Measurements from ENCODE around the gene VPS26A. TPM values are rescaled to one million over a fixed set of nuclear protein-coding genes. Genes with fewer than 3 reads are reported as not detected.

The VPS26A gene
- total RNA-seq, 1 experiment from 2014 or later, result 37.4 TPM

- TF ChIP-seq, protein P1, sequence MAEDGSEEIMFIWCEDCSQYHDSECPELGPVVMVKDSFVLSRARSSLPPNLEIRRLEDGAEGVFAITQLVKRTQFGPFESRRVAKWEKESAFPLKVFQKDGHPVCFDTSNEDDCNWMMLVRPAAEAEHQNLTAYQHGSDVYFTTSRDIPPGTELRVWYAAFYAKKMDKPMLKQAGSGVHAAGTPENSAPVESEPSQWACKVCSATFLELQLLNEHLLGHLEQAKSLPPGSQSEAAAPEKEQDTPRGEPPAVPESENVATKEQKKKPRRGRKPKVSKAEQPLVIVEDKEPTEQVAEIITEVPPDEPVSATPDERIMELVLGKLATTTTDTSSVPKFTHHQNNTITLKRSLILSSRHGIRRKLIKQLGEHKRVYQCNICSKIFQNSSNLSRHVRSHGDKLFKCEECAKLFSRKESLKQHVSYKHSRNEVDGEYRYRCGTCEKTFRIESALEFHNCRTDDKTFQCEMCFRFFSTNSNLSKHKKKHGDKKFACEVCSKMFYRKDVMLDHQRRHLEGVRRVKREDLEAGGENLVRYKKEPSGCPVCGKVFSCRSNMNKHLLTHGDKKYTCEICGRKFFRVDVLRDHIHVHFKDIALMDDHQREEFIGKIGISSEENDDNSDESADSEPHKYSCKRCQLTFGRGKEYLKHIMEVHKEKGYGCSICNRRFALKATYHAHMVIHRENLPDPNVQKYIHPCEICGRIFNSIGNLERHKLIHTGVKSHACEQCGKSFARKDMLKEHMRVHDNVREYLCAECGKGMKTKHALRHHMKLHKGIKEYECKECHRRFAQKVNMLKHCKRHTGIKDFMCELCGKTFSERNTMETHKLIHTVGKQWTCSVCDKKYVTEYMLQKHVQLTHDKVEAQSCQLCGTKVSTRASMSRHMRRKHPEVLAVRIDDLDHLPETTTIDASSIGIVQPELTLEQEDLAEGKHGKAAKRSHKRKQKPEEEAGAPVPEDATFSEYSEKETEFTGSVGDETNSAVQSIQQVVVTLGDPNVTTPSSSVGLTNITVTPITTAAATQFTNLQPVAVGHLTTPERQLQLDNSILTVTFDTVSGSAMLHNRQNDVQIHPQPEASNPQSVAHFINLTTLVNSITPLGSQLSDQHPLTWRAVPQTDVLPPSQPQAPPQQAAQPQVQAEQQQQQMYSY (CRISPR knock-in tag; IDR thresholded peaks at IDR 0.05), result no peak
- TF ChIP-seq, protein P2, sequence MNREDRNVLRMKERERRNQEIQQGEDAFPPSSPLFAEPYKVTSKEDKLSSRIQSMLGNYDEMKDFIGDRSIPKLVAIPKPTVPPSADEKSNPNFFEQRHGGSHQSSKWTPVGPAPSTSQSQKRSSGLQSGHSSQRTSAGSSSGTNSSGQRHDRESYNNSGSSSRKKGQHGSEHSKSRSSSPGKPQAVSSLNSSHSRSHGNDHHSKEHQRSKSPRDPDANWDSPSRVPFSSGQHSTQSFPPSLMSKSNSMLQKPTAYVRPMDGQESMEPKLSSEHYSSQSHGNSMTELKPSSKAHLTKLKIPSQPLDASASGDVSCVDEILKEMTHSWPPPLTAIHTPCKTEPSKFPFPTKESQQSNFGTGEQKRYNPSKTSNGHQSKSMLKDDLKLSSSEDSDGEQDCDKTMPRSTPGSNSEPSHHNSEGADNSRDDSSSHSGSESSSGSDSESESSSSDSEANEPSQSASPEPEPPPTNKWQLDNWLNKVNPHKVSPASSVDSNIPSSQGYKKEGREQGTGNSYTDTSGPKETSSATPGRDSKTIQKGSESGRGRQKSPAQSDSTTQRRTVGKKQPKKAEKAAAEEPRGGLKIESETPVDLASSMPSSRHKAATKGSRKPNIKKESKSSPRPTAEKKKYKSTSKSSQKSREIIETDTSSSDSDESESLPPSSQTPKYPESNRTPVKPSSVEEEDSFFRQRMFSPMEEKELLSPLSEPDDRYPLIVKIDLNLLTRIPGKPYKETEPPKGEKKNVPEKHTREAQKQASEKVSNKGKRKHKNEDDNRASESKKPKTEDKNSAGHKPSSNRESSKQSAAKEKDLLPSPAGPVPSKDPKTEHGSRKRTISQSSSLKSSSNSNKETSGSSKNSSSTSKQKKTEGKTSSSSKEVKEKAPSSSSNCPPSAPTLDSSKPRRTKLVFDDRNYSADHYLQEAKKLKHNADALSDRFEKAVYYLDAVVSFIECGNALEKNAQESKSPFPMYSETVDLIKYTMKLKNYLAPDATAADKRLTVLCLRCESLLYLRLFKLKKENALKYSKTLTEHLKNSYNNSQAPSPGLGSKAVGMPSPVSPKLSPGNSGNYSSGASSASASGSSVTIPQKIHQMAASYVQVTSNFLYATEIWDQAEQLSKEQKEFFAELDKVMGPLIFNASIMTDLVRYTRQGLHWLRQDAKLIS (CRISPR knock-in tag; IDR thresholded peaks at IDR 0.05; ENCODE audit: borderline replicate concordance), result no peak
- TF ChIP-seq CTCF (IDR thresholded peaks at IDR 0.05), result no peak
- no peak for TF ChIP-seq JAZF1 (CRISPR knock-in tag; IDR thresholded peaks at IDR 0.05)
- no peak for TF ChIP-seq NFYB (CRISPR knock-in tag; conservative IDR thresholded peaks at IDR 0.05; ENCODE audit: low read depth)
- no peak for TF ChIP-seq GABPB1 (CRISPR knock-in tag; IDR thresholded peaks at IDR 0.05)
- no peak for TF ChIP-seq FOXP1 (CRISPR knock-in tag; IDR thresholded peaks at IDR 0.05; ENCODE audit: borderline replicate concordance)
- TF ChIP-seq ELF4 (CRISPR knock-in tag; IDR thresholded peaks at IDR 0.05; ENCODE audit: low read depth), result no peak
- TF ChIP-seq SOX15 (CRISPR knock-in tag; IDR thresholded peaks at IDR 0.05), result no peak
- TF ChIP-seq FOXK1 (CRISPR knock-in tag; IDR thresholded peaks at IDR 0.05), result no peak
- TF ChIP-seq CREB1 (CRISPR knock-in tag; IDR thresholded peaks at IDR 0.05), result no peak
Measured at GRCh38 chr10:69142983-69143382, 19.0 kb downstream of the VPS26A start (continued).

DNA sequence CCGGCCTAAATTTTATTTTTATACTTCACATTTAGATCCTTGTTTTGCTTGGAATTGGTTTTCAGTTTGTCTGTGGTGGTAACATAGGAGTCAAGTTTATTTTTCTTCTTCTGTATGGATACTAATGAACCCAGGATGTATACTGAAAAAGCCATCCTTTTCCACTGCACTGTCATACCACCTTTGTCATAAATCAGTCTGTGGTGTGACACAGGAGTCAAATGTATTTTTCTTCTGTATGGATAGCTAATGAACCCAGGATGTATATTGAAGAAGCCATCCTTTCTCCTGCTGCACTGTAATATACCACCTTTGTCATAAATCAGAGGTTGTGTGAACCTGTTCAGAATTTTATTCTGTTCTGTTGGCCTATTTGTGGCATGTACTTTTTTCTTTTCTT lies 21.4 kb downstream of the VPS26A start:
- Mint-ChIP-seq H3K9me3 (no peaks in the 10 kb centered on the region), H3K27me3 (ENCODE audit: low read depth) (no peaks in the 10 kb centered on the region), H3K4me3 (no peak overlapping the region), H3K27ac (no peak overlapping the region), H3K36me3 (no peaks in the 10 kb centered on the region), H3K4me1 (no peaks in the 10 kb centered on the region)
- POLR2A ChIA-PET, result no interaction called here
- CTCF ChIA-PET, result no interaction called here
- ATAC-seq (no peak), DNase-seq (ENCODE audit: low spot score) (no peak)
- TF ChIP-seq, protein P3, sequence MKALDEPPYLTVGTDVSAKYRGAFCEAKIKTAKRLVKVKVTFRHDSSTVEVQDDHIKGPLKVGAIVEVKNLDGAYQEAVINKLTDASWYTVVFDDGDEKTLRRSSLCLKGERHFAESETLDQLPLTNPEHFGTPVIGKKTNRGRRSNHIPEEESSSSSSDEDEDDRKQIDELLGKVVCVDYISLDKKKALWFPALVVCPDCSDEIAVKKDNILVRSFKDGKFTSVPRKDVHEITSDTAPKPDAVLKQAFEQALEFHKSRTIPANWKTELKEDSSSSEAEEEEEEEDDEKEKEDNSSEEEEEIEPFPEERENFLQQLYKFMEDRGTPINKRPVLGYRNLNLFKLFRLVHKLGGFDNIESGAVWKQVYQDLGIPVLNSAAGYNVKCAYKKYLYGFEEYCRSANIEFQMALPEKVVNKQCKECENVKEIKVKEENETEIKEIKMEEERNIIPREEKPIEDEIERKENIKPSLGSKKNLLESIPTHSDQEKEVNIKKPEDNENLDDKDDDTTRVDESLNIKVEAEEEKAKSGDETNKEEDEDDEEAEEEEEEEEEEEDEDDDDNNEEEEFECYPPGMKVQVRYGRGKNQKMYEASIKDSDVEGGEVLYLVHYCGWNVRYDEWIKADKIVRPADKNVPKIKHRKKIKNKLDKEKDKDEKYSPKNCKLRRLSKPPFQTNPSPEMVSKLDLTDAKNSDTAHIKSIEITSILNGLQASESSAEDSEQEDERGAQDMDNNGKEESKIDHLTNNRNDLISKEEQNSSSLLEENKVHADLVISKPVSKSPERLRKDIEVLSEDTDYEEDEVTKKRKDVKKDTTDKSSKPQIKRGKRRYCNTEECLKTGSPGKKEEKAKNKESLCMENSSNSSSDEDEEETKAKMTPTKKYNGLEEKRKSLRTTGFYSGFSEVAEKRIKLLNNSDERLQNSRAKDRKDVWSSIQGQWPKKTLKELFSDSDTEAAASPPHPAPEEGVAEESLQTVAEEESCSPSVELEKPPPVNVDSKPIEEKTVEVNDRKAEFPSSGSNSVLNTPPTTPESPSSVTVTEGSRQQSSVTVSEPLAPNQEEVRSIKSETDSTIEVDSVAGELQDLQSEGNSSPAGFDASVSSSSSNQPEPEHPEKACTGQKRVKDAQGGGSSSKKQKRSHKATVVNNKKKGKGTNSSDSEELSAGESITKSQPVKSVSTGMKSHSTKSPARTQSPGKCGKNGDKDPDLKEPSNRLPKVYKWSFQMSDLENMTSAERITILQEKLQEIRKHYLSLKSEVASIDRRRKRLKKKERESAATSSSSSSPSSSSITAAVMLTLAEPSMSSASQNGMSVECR (CRISPR knock-in tag; IDR thresholded peaks at IDR 0.05; ENCODE audit: borderline replicate concordance), result no peak
- no peak for TF ChIP-seq SP1 (CRISPR knock-in tag; conservative IDR thresholded peaks at IDR 0.05)
- TF ChIP-seq ZBTB21 (CRISPR knock-in tag; IDR thresholded peaks at IDR 0.05; ENCODE audit: borderline replicate concordance), result no peak
- no peak for TF ChIP-seq CDX4 (CRISPR knock-in tag; IDR thresholded peaks at IDR 0.05; ENCODE audit: borderline replicate concordance)
- TF ChIP-seq NR3C1 (CRISPR knock-in tag; conservative IDR thresholded peaks at IDR 0.05; ENCODE audit: low read depth), result no peak
- TF ChIP-seq, protein P4, sequence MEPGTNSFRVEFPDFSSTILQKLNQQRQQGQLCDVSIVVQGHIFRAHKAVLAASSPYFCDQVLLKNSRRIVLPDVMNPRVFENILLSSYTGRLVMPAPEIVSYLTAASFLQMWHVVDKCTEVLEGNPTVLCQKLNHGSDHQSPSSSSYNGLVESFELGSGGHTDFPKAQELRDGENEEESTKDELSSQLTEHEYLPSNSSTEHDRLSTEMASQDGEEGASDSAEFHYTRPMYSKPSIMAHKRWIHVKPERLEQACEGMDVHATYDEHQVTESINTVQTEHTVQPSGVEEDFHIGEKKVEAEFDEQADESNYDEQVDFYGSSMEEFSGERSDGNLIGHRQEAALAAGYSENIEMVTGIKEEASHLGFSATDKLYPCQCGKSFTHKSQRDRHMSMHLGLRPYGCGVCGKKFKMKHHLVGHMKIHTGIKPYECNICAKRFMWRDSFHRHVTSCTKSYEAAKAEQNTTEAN (CRISPR knock-in tag; IDR thresholded peaks at IDR 0.05), result no peak
- no peak for TF ChIP-seq FOXK1 (CRISPR knock-in tag; IDR thresholded peaks at IDR 0.05)
- no peak for TF ChIP-seq CREM (CRISPR knock-in tag; IDR thresholded peaks at IDR 0.05)
- TF ChIP-seq GABPB1 (CRISPR knock-in tag; IDR thresholded peaks at IDR 0.05), result no peak
- no peak for TF ChIP-seq ZNF423 (CRISPR knock-in tag; IDR thresholded peaks at IDR 0.05)
